T-cell (primary cell): ENCODE measurements around the gene ABHD12. TPM values are rescaled to one million over a fixed set of nuclear protein-coding genes. Genes with fewer than 3 reads are reported as not detected.
"Not testable (repeated sequence)": the region's sequence is repeated elsewhere in the genome, so short reads cannot be mapped to it uniquely, and the experiment has no call there.

Experiments used
- ATAC-seq, 4 experiments: fragments of 200-7000 bp in 3 of 4; fragments of 150-1000 bp in 1 of 4; cut with Tn5 transposase; replicated peaks in 1 of 4; 1 replicate in 3 of 4; 2 replicates in 1 of 4; pipeline ENCODE4 v1.10.0; 2021; ENCODE audit warnings: moderate library complexity in 3 of 4, mild to moderate bottlenecking in 2 of 4, moderate number of reproducible peaks in 1 of 4
- CTCF ChIA-PET, 2 donors: fragments of 300-600 bp; sonication (Branson Sonifier 250); formaldehyde crosslinking; loops; one replicate each; lab custom pipeline; 2022; ENCODE audit warnings: antibody characterized with exemption in 2 of 2; lab: Charles Lee
- POLR2A ChIA-PET, 2 donors: fragments of 300-600 bp; sonication (Branson Sonifier 250); formaldehyde crosslinking; loops; one replicate each; lab custom pipeline; 2022; ENCODE audit warnings: antibody characterized with exemption in 2 of 2; lab: Charles Lee
- DNase-seq, 35 experiments: peaks; one replicate each; pipeline versions ENCODE4 v3.0.0 to v3.0.0-alpha.2; 2013 to 2023
- H3K27ac ChIP-seq: one replicate; pipeline ENCODE4 v1.5.1; 2013; ENCODE audit warnings: low read length
- H3K27me3 ChIP-seq, 2 experiments: replicated peaks in 1 of 2; 1 replicate in 1 of 2; 2 replicates in 1 of 2; pipeline versions ENCODE4 v1.6.1 to v1.7.0; 2013; ENCODE audit warnings: low read length in 1 of 2, mixed read lengths in 1 of 2; ENCODE audit not compliant: control insufficient read depth in 2 of 2, insufficient read depth in 2 of 2; ENCODE audit errors: extremely low read depth in 1 of 2
- H3K36me3 ChIP-seq, 2 donors: 1 replicate in 1 of 2; 2 replicates in 1 of 2; pipeline versions ENCODE4 v1.6.1 to v1.7.0; 2013; ENCODE audit warnings: low read length in 1 of 2; ENCODE audit not compliant: control insufficient read depth in 2 of 2, insufficient read depth in 1 of 2; ENCODE audit errors: extremely low read depth in 1 of 2
- H3K4me1 ChIP-seq, 2 experiments: 1 replicate in 1 of 2; 2 replicates in 1 of 2; pipeline versions ENCODE4 v1.6.1 to v1.7.0; 2013; ENCODE audit warnings: low read length in 2 of 2, mixed read lengths in 1 of 2; ENCODE audit not compliant: insufficient read depth in 2 of 2, control insufficient read depth in 1 of 2; ENCODE audit errors: extremely low read depth in 1 of 2
- H3K4me3 ChIP-seq, 2 donors: 1 replicate in 1 of 2; 2 replicates in 1 of 2; pipeline versions ENCODE4 v1.5.1 to v1.7.0; 2013; ENCODE audit warnings: mild to moderate bottlenecking in 2 of 2, low read length in 1 of 2, moderate library complexity in 1 of 2; ENCODE audit not compliant: control insufficient read depth in 1 of 2; ENCODE audit errors: extremely low read depth in 1 of 2
- H3K9me3 ChIP-seq: 2 replicates; pipeline ENCODE4 v1.7.0; 2013
- H3K27ac Mint-ChIP-seq, 2 donors: one replicate each; pipeline ENCODE4 v1.8.0; 2020 to 2021; ENCODE audit warnings: mild to moderate bottlenecking in 2 of 2, mixed read lengths in 2 of 2
- H3K27me3 Mint-ChIP-seq, 2 donors: one replicate each; pipeline ENCODE4 v1.8.0; 2021 to 2022; ENCODE audit warnings: mixed read lengths in 2 of 2
- H3K36me3 Mint-ChIP-seq: one replicate; pipeline ENCODE4 v1.8.0; 2021; ENCODE audit warnings: mixed read lengths
- H3K4me1 Mint-ChIP-seq, 3 donors: one replicate each; pipeline ENCODE4 v1.8.0; 2020 to 2022; ENCODE audit warnings: mixed read lengths in 3 of 3, mild to moderate bottlenecking in 1 of 3
- H3K4me3 Mint-ChIP-seq, 3 donors: one replicate each; pipeline ENCODE4 v1.8.0; 2020 to 2022; ENCODE audit warnings: mild to moderate bottlenecking in 3 of 3, mixed read lengths in 3 of 3, moderate library complexity in 3 of 3
- H3K9me3 Mint-ChIP-seq, 3 donors: one replicate each; pipeline ENCODE4 v1.8.0; 2020 to 2022; ENCODE audit warnings: mixed read lengths in 3 of 3
- WGBS: methylation state at CpG from one replicate; pipeline ENCODE4 v1.1.5; 2013; ENCODE audit warnings: missing lambda C conversion rate; ENCODE audit not compliant: insufficient coverage; 5-methylcytosine and 5-hydroxymethylcytosine counted together
- total RNA-seq, 35 experiments: library from RNA in 6 of 35; stranded (reverse) in 6 of 35; fragments of 120-200 nt in 1 of 35; gene quantifications; one replicate each; pipeline versions ENCODE4 v1.2.1 to v1.2.4 and lab custom pipeline; 2013 to 2026

ABHD12 gene
- total RNA-seq, 5 donors from 2014 or later (not counting 1 experiment from before 2014, with no cell fraction given), result 19.5 to 27.7 (median 22.1) TPM

GRCh38 chr20:25271486-25272222, 119.0 kb downstream of the ABHD12 start:
- H3K27ac ChIP-seq, result no peak overlapping the region
- Mint-ChIP-seq H3K27ac (no peak overlapping the region), H3K36me3 (peaks cover 50% of the 10 kb centered on the region), H3K4me1 (peaks cover 0 to 8% (median 4%) of the 10 kb centered on the region in 3 donors), H3K27me3 (no peaks in the 10 kb centered on the region), H3K4me3 (no peak overlapping the region), H3K9me3 (no peaks in the 10 kb centered on the region)
- peaks cover 0 to 3% of the 10 kb centered on the region in 2 experiments for H3K4me1 ChIP-seq
- DNase-seq (peak in 1 of 35 experiments; percentile 18), ATAC-seq (no peak)
- ChIA-PET CTCF (no interaction called here), POLR2A (no interaction called here)
- peaks cover 17 to 63% of the 10 kb centered on the region in 2 donors for H3K36me3 ChIP-seq
- no peak overlapping the region for H3K4me3 ChIP-seq
- H3K9me3 ChIP-seq, result no peaks in the 10 kb centered on the region
- H3K27me3 ChIP-seq, result no peaks in the 10 kb centered on the region
- 97% methylated on average over 7 of the region's 13 CpGs for WGBS

GRCh38 chr20:25270829-25271251, 119.8 kb downstream of the ABHD12 start:
- H3K27me3 Mint-ChIP-seq, result no peaks in the 10 kb centered on the region
- Histone ChIP-seq H3K27ac (no peak overlapping the region), H3K4me1 (peaks cover 0 to 6% of the 10 kb centered on the region in 2 experiments), H3K9me3 (no peaks in the 10 kb centered on the region), H3K36me3 (peaks cover 17 to 60% of the 10 kb centered on the region in 2 donors), H3K4me3 (no peak overlapping the region), H3K27me3 (no peaks in the 10 kb centered on the region)
- DNase-seq (peak in 3 of 35 experiments; percentile 0 to 17 (median 3)), ATAC-seq (no peak)
- H3K4me1 Mint-ChIP-seq, result peaks cover 0 to 10% (median 6%) of the 10 kb centered on the region in 3 donors
- H3K36me3 Mint-ChIP-seq, result peaks cover 50% of the 10 kb centered on the region
- ChIA-PET CTCF (no interaction called here), POLR2A (no interaction called here)
- WGBS, result 90% methylated on average over 5 of the region's 12 CpGs
- H3K9me3 Mint-ChIP-seq, result no peaks in the 10 kb centered on the region
- H3K27ac Mint-ChIP-seq, result no peak overlapping the region
- no peak overlapping the region for H3K4me3 Mint-ChIP-seq

GRCh38 chr20:25269833-25270170, 120.8 kb downstream of the ABHD12 start:
- Histone ChIP-seq H3K36me3 (peaks cover 12 to 52% of the 10 kb centered on the region in 2 donors), H3K4me1 (peaks cover 0 to 6% of the 10 kb centered on the region in 2 experiments), H3K27me3 (no peaks in the 10 kb centered on the region), H3K9me3 (no peaks in the 10 kb centered on the region), H3K4me3 (no peak overlapping the region), H3K27ac (no peak overlapping the region)
- POLR2A ChIA-PET, result no interaction called here
- no peak for ATAC-seq
- Mint-ChIP-seq H3K9me3 (no peaks in the 10 kb centered on the region), H3K27ac (no peak overlapping the region), H3K4me1 (peaks cover 0 to 10% (median 6%) of the 10 kb centered on the region in 3 donors), H3K4me3 (no peak overlapping the region), H3K36me3 (peaks cover 45% of the 10 kb centered on the region), H3K27me3 (no peaks in the 10 kb centered on the region)
- CTCF ChIA-PET, result no interaction called here
- 100% methylated on average over 3 of the region's 6 CpGs for WGBS
- DNase-seq, result peak in 1 of 35 experiments; percentile 7

GRCh38 chr20:25269057-25269832, 121.4 kb downstream of the ABHD12 start:
- Histone ChIP-seq H3K27me3 (no peaks in the 10 kb centered on the region), H3K9me3 (no peaks in the 10 kb centered on the region), H3K27ac (no peak overlapping the region), H3K4me1 (peaks cover 0 to 6% of the 10 kb centered on the region in 2 experiments), H3K36me3 (peaks cover 12 to 47% of the 10 kb centered on the region in 2 donors), H3K4me3 (no peak overlapping the region)
- POLR2A ChIA-PET, result no interaction called here
- Mint-ChIP-seq H3K36me3 (peaks cover 47% of the 10 kb centered on the region), H3K27ac (no peak overlapping the region), H3K27me3 (no peaks in the 10 kb centered on the region), H3K4me1 (peaks cover 0 to 10% (median 6%) of the 10 kb centered on the region in 3 donors), H3K9me3 (no peaks in the 10 kb centered on the region), H3K4me3 (no peak overlapping the region)
- ATAC-seq, result no peak
- DNase-seq, result peak in 2 of 35 experiments; percentile 1 to 3
- WGBS, result 91% methylated on average over 9 of the region's 11 CpGs
- CTCF ChIA-PET, result no interaction called here

- ChIA-PET POLR2A (interaction anchor here in 1 of 2 donors (0.6 kb wide), 1 partner anchor 1187 kb away, joined by 3 read pairs; no protein-coding TSS in a partner anchor), CTCF (interaction anchor here in 1 of 2 donors (0.8 to 0.9 kb wide), 2 partner anchors 13 to 266 kb away, joined by 3 to 4 read pairs; partner anchors contain the start of gene PYGB)
- not testable (repeated sequence) for H3K27me3 Mint-ChIP-seq, H3K9me3 Mint-ChIP-seq, H3K36me3 ChIP-seq, ATAC-seq, H3K4me3 ChIP-seq, H3K9me3 ChIP-seq, H3K27me3 ChIP-seq, H3K27ac ChIP-seq
- peak overlapping the region in 2 of 3 donors; percentile 60 to 65 for H3K4me3 Mint-ChIP-seq
- peak overlapping the region; percentile 55 to 91 for H3K27ac Mint-ChIP-seq
- H3K4me1 Mint-ChIP-seq, result peaks cover 32 to 59% (median 55%) of the 10 kb centered on the region in 3 donors
- peaks cover 36 to 37% of the 10 kb centered on the region in 2 experiments for H3K4me1 ChIP-seq
- 74% methylated on average over 8 of the region's 16 CpGs for WGBS
- peaks cover 38% of the 10 kb centered on the region for H3K36me3 Mint-ChIP-seq
- peak in 32 of 35 experiments; percentile 17 to 77 (median 48) for DNase-seq
These were observed 129.7 kb downstream of the ABHD12 start for GRCh38 chr20:25260770-25261437.
